Chondrocyte (in vitro differentiated cells): ENCODE data around the gene ELFN2. TPM values are rescaled to one million over a fixed set of nuclear protein-coding genes. Genes with fewer than 3 reads are reported as not detected.

Source experiments
- DNase-seq: peaks from one replicate; pipeline ENCODE4 v3.0.0; 2021; ENCODE audit warnings: mixed read lengths, low spot score
- H3K27ac Mint-ChIP-seq: one replicate; pipeline ENCODE4 v1.8.0; 2021; ENCODE audit warnings: mild to moderate bottlenecking, moderate library complexity, mixed read lengths; ENCODE audit not compliant: unreplicated experiment
- H3K27me3 Mint-ChIP-seq: 2 replicates; pipeline ENCODE4 v1.8.0; 2021; ENCODE audit warnings: low read depth, mixed read lengths
- H3K36me3 Mint-ChIP-seq: 2 replicates; pipeline ENCODE4 v1.8.0; 2021; ENCODE audit warnings: low read depth, mixed read lengths
- H3K4me1 Mint-ChIP-seq: 2 replicates; pipeline ENCODE4 v1.8.0; 2021; ENCODE audit warnings: low read depth, mild to moderate bottlenecking, mixed read lengths
- H3K4me3 Mint-ChIP-seq: one replicate; pipeline ENCODE4 v1.8.0; 2021; ENCODE audit warnings: mild to moderate bottlenecking, moderate library complexity, mixed read lengths; ENCODE audit not compliant: unreplicated experiment
- H3K9me3 Mint-ChIP-seq: 2 replicates; pipeline ENCODE4 v1.8.0; 2021; ENCODE audit warnings: low read depth, mixed read lengths
- total RNA-seq: library from RNA; stranded (reverse); gene quantifications from 3 replicates; pipeline ENCODE4 v1.2.1, GENCODE V29; 2021
- TF ChIP-seq, protein P1 (sequence below): fragments of 200-600 bp; sonication (generic); IDR thresholded peaks from 2 replicates; pipeline ENCODE4 v1.5.0; 2021; ENCODE audit warnings: antibody characterized with exemption, mild to moderate bottlenecking, moderate library complexity

The ELFN2 gene
- total RNA-seq, 1 donor from 2014 or later: 0.65 TPM

DNA sequence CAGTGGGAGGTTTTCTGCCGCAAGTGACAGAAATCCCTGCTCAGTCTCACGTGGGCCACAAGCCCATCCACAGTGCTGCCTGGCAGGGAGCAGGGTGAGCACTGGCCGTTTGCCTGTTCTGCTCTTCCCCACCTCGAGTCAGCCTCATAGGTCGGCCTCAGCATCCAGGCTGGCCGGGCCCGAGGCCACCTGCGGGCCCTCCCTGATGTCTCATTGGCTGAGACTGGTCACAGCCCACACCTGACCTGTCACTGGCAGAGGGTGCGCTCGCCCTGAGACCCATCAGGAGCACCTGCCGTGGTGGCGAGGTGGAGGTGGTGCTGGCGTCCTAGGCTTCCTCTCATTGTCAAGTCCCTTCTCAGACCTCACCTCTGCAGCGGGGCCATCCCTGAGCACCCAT, 72.1 kb downstream of the ELFN2 start:
- Mint-ChIP-seq H3K27ac (no peak overlapping the region), H3K9me3 (no peaks in the 10 kb centered on the region), H3K27me3 (peaks cover 23% of the 10 kb centered on the region), H3K36me3 (no peaks in the 10 kb centered on the region), H3K4me1 (peaks cover 3% of the 10 kb centered on the region), H3K4me3 (no peak overlapping the region)
- TF ChIP-seq, protein P1, sequence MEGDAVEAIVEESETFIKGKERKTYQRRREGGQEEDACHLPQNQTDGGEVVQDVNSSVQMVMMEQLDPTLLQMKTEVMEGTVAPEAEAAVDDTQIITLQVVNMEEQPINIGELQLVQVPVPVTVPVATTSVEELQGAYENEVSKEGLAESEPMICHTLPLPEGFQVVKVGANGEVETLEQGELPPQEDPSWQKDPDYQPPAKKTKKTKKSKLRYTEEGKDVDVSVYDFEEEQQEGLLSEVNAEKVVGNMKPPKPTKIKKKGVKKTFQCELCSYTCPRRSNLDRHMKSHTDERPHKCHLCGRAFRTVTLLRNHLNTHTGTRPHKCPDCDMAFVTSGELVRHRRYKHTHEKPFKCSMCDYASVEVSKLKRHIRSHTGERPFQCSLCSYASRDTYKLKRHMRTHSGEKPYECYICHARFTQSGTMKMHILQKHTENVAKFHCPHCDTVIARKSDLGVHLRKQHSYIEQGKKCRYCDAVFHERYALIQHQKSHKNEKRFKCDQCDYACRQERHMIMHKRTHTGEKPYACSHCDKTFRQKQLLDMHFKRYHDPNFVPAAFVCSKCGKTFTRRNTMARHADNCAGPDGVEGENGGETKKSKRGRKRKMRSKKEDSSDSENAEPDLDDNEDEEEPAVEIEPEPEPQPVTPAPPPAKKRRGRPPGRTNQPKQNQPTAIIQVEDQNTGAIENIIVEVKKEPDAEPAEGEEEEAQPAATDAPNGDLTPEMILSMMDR: no peak
- DNase-seq: no peak

DNA sequence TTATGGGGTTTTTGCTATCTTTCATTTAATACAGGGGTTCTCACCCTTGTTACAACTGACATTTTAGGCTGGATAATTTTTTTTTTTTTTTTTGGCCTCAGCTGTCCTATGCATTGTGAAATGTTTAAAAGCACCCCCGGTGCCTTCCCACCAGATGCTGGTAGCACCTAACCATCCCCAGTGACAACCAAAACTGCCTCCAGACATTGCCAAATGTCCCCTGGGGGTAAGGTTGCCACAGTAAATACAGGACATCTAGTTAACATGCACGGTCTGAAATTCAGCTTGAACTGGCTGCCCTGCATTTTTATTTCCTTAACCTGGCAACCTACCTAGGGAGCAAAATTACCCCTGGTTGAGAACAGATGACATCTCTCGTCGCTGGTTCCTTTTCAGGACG, 72.6 kb downstream of the ELFN2 start:
- H3K9me3 Mint-ChIP-seq: no peaks in the 10 kb centered on the region
- no peak overlapping the region for H3K4me3 Mint-ChIP-seq
- H3K4me1 Mint-ChIP-seq: peaks cover 3% of the 10 kb centered on the region
- H3K36me3 Mint-ChIP-seq: no peaks in the 10 kb centered on the region
- DNase-seq: no peak
- no peak overlapping the region for H3K27ac Mint-ChIP-seq
- TF ChIP-seq, protein P1: no peak
- H3K27me3 Mint-ChIP-seq: peaks cover 23% of the 10 kb centered on the region

DNA sequence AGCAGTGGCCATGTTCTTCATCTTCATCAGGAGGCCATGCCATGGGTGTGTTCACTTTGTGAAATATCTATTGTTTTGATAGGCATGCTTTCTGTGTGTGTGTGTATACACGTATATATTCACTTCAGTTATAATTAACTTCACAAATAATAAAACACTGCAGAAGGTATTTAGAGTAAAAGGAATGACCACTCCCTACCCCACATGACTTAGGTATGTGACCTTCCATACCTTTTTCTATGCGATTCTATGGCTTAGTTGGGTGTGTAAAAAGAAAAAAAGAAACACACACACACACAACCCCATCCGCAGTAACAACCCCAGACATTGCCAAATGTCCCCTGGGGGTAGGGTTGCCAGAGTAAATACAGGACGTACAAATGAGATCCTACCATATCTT, 73.0 kb downstream of the ELFN2 start:
- TF ChIP-seq, protein P1: no peak
- Mint-ChIP-seq H3K27me3 (peaks cover 23% of the 10 kb centered on the region), H3K9me3 (no peaks in the 10 kb centered on the region), H3K27ac (no peak overlapping the region), H3K4me3 (no peak overlapping the region), H3K4me1 (peaks cover 3% of the 10 kb centered on the region), H3K36me3 (no peaks in the 10 kb centered on the region)
- DNase-seq: no peak

DNA sequence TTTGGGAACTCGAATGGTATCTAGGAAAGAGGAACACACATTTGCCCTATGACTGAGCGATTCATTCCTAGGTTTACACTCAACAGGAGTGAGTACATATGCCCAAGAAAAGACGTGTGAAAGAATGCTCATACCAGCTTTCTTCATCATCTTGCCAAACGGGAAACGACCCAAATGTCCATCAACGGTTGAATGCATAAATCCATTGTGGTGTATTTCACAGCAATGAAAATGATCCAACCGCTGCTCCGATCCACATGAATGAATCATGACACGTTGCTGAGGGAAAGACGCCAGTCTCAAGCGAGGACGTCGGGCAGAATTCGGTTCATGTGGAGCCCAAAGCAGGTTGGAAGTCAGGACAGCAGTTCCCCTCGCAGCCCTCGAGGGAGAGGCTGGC, 73.4 kb downstream of the ELFN2 start:
- peaks cover under 1% of the 10 kb centered on the region for H3K4me1 Mint-ChIP-seq
- DNase-seq: no peak
- H3K27ac Mint-ChIP-seq: no peak overlapping the region
- TF ChIP-seq, protein P1: no peak
- no peak overlapping the region for H3K4me3 Mint-ChIP-seq
- peaks cover 23% of the 10 kb centered on the region for H3K27me3 Mint-ChIP-seq
- no peaks in the 10 kb centered on the region for H3K9me3 Mint-ChIP-seq
- H3K36me3 Mint-ChIP-seq: no peaks in the 10 kb centered on the region

DNA sequence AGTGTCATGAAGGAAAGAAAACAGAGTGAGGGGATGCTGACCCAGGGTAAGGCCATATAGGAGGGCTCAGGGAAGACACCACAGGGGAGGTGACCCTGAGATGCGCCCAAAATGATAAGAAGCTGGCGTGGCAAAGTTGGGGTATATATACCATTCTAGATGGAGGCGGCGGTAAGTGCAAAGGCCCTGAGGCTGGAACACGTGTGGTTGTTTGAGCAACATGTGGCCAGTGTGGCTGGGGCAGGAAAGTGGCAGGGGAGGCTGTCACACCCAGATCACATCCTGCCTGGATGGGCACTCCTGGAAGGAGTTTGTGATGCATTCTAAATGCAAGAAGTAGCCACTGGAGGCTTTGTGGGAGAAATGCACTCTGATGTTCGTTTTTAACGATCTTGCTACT, 74.8 kb downstream of the ELFN2 start:
- Mint-ChIP-seq H3K9me3 (no peaks in the 10 kb centered on the region), H3K36me3 (no peaks in the 10 kb centered on the region), H3K4me1 (no peaks in the 10 kb centered on the region), H3K27me3 (peaks cover 23% of the 10 kb centered on the region), H3K4me3 (no peak overlapping the region), H3K27ac (no peak overlapping the region)
- DNase-seq: no peak
- TF ChIP-seq, protein P1: no peak
